ENCODE data around the gene ADGRA1. TPM values are rescaled to one million over a fixed set of nuclear protein-coding genes. Genes with fewer than 3 reads are reported as not detected.
"Not testable (repeated sequence)": the region's sequence is repeated elsewhere in the genome, so short reads cannot be mapped to it uniquely, and the experiment has no call there.

The ADGRA1 gene
- total RNA-seq, 2 experiments from 2014 or later, result not detected

DNA sequence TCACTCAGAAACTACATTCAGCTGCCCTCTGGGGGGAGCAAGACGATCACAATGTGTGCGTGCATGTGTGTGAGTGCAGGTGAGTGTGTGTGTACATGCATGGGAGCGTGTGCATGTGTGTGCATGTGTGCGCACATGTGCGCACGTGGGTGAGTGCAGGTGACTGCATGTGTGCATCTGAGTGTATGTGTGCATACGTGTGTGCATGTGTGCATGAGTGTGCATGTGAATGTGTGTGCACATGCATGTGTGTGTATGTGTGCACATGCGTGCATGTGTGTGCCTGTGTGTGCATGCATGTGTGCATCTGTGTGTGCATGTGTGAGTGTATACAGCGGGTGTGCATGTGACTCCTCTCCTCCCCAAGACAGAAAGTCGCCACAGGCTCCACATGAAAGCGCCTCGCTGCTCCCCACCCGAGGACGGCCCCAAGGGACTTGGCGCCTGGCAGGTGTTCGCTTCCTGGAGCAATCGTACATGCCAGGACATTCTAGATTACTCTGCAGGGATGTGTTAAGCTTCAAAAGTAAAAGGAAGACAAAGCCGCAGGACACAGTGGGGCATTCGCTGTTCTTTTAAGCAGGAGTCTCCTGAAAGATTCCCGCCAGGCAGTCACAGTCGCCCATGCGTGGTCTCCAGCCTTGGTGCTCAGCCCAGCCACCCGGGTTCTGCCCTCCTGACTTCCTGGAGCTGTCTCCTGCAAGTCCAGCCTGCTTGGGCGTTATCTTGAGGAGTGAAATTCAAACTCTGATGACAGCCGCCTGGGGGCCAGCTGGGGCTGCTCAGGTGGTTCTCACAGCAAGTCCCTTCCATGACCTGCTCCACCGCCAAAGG lies 42.0 kb upstream of the ADGRA1 start:
- DNase-seq (no peak), ATAC-seq (no peak)
- no peaks in the 10 kb centered on the region for H3K9me3 Mint-ChIP-seq (ENCODE audit: low read depth)
- H3K27ac Mint-ChIP-seq, result no peak overlapping the region
- intact Hi-C loops (cut with DNase I, micrococcal nuclease), result no loop called here
- H3K36me3 Mint-ChIP-seq (ENCODE audit: low read depth), result no peaks in the 10 kb centered on the region
- H3K27me3 Mint-ChIP-seq, result peaks cover 1% of the 10 kb centered on the region
- POLR2A ChIA-PET, result no interaction called here
- no peak overlapping the region for H3K4me3 Mint-ChIP-seq
- no peaks in the 10 kb centered on the region for H3K4me1 Mint-ChIP-seq
- CTCF ChIA-PET, result interaction anchor here (0.6 kb wide), 1 partner anchor 146 kb away, joined by 3 read pairs; no protein-coding TSS in a partner anchor

DNA sequence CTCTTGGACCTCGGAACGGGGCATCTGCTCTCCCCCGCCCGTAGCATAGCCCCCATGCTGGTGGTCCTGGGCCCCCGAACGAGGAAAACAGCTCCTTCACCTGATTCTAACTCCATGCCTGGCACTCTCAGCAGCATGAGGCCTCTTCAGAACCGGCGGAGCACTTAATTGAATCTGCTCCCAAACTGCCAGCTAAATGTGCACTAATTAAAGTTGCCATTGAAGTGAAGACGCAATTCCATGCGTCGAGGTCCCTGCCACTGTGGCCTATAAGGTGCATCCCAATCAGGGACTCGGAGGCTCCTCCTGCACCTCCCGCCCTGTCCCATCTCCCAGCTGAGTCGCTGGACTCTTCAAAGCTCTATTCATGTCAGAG lies 41.3 kb upstream of the ADGRA1 start:
- ChIA-PET POLR2A (no interaction called here), CTCF (no interaction called here)
- no peak overlapping the region for H3K4me3 Mint-ChIP-seq
- H3K27ac Mint-ChIP-seq, result no peak overlapping the region
- no peaks in the 10 kb centered on the region for H3K36me3 Mint-ChIP-seq (ENCODE audit: low read depth)
- no peaks in the 10 kb centered on the region for H3K27me3 Mint-ChIP-seq
- ATAC-seq (no peak), DNase-seq (no peak)
- intact Hi-C loops (cut with DNase I, micrococcal nuclease), result no loop called here
- H3K4me1 Mint-ChIP-seq, result no peaks in the 10 kb centered on the region
- no peaks in the 10 kb centered on the region for H3K9me3 Mint-ChIP-seq (ENCODE audit: low read depth)

DNA sequence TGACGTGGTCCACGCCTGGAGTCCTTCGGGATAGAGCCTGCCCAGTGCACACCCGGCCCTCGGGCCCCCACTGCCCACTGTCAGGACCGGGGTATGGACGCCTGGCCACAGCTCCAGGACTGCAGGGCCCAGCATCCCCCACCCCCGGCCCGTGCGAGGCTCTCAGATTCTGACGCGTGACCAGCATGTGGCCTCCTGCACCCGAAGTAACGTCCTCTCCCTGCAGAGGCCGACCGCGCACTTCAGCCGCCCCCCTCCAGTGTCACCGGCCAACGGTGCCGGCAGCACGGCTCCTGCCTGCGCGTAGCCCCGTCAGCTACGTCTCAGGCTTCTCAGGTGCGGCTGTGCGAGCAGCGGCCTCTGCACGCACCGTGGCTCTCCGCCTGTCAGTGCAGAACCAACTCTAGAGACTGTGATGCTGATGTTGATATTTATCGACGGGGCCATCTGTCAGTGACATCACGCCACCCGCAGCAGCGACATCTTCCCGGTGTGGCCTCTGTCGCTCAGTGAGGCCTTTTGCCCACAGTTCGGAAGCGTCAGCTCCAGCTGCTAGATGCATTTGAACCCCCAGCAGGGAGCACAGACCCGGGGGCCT lies 40.1 kb upstream of the ADGRA1 start:
- no peak overlapping the region for H3K27ac Mint-ChIP-seq
- ChIA-PET CTCF (no interaction called here), POLR2A (no interaction called here)
- no peak overlapping the region for H3K4me3 Mint-ChIP-seq
- H3K4me1 Mint-ChIP-seq, result no peaks in the 10 kb centered on the region
- DNase-seq (no peak), ATAC-seq (no peak)
- H3K27me3 Mint-ChIP-seq, result no peaks in the 10 kb centered on the region
- no peaks in the 10 kb centered on the region for H3K36me3 Mint-ChIP-seq (ENCODE audit: low read depth)
- no peaks in the 10 kb centered on the region for H3K9me3 Mint-ChIP-seq (ENCODE audit: low read depth)
- intact Hi-C loops (cut with DNase I, micrococcal nuclease), result no loop called here

DNA sequence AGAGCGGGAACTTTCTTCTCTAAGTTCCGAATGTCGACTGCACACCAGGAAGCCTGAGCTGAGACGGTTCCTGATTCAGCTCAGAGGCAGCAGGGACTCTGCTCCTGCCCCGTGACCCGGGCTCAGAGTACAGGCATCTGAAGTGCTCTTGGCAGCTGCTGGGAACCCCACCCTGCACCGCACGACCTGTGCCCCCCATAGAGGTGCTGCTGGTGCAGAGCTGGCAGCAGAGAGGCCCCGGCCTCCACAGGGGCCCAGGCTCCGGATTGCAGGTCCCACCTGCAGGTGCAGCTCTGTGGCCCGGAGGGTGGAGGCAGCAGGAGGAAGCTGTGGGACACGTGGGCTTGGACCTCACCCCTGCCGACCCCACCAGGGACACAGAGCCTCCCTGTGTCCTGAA lies 39.5 kb upstream of the ADGRA1 start:
- Mint-ChIP-seq H3K4me1 (no peaks in the 10 kb centered on the region), H3K9me3 (ENCODE audit: low read depth) (no peaks in the 10 kb centered on the region), H3K27me3 (no peaks in the 10 kb centered on the region), H3K4me3 (no peak overlapping the region), H3K36me3 (ENCODE audit: low read depth) (no peaks in the 10 kb centered on the region), H3K27ac (no peak overlapping the region)
- DNase-seq (no peak), ATAC-seq (no peak)
- ChIA-PET POLR2A (no interaction called here), CTCF (interaction anchor here (0.6 kb wide), 1 partner anchor 140 kb away, joined by 3 read pairs; no protein-coding TSS in a partner anchor)
- intact Hi-C loops (cut with DNase I, micrococcal nuclease), result no loop called here

DNA sequence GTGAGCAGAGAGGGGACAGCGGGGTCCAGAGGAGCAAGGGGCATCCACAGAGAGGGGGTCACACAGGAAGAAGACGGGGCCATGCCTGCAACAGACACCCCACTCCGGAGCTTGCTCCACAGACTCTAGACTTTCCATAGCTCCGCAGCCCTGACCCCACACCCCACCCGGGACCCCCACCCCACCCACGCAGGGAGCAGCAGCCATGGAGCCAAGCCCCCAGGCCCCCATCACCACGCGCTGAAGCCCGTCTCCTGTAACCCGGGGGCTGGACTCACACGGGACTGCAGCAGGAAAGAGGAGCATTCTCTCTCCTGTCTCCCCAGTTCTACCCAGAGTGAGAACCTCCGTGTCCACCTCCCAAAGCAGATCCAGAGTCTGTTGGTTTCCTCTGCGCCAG lies 38.8 kb upstream of the ADGRA1 start:
- CTCF ChIA-PET, result interaction anchor here (0.6 kb wide), 1 partner anchor 141 kb away, joined by 3 read pairs; no protein-coding TSS in a partner anchor
- H3K4me3 Mint-ChIP-seq, result no peak overlapping the region

DNA sequence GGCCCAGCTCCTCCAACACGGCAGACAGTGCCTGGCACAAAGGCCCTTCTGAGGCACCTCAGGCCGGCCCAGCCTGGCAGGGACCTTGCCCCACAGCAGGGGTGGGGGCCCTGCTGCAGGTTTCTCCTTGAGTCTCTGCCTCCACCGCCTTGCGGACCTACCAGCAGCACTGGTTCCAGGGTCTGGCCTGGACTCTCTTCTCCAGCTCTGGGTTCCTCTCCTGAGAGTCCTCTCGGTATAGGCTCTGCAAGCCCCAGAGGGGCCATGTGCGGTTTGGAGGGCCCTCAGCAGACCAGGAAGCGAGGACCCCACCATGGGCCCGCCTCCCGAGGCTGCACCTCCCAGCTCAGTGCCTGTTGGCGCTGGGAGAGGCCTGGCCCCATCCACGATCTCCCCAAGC lies 38.1 kb upstream of the ADGRA1 start:
- no peaks in the 10 kb centered on the region for H3K27me3 Mint-ChIP-seq
- ChIA-PET CTCF (no interaction called here), POLR2A (no interaction called here)
- H3K9me3 Mint-ChIP-seq (ENCODE audit: low read depth), result no peaks in the 10 kb centered on the region
- H3K4me3 Mint-ChIP-seq, result no peak overlapping the region
- ATAC-seq (no peak), DNase-seq (no peak)
- intact Hi-C loops (cut with DNase I, micrococcal nuclease), result no loop called here
- no peaks in the 10 kb centered on the region for H3K4me1 Mint-ChIP-seq
- H3K27ac Mint-ChIP-seq, result no peak overlapping the region
- H3K36me3 Mint-ChIP-seq (ENCODE audit: low read depth), result no peaks in the 10 kb centered on the region

More for the DNA sequence above, 38.8 kb upstream of the ADGRA1 start:
- intact Hi-C loops (cut with DNase I, micrococcal nuclease), result no loop called here
- no peak for ATAC-seq
- Mint-ChIP-seq H3K4me1 (no peaks in the 10 kb centered on the region), H3K36me3 (ENCODE audit: low read depth) (no peaks in the 10 kb centered on the region), H3K27me3 (no peaks in the 10 kb centered on the region), H3K27ac (no peak overlapping the region), H3K9me3 (ENCODE audit: low read depth) (no peaks in the 10 kb centered on the region)
- POLR2A ChIA-PET, result no interaction called here
- DNase-seq, result no peak

DNA sequence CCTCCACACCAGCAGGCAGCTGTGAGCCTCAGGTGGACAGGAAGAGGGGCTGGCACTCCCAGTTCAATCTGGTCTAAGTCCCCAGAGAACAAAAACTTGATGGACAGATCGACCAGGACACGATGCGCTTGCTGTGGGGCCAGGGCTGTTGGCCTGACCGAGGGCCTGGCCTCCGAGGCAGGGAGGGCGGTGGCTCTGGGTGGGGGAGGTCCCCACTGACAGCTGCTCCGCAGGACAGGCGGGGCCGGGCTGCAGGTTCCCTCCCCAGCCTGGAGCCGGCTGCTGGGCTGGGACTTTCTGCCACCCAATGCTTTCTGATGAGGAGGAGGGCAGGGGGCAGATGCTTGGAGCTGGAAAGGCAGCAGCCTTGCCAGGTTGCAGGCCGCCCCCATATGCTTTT lies 37.4 kb upstream of the ADGRA1 start:
- POLR2A ChIA-PET, result no interaction called here
- intact Hi-C loops (cut with DNase I, micrococcal nuclease), result no loop called here
- Mint-ChIP-seq H3K9me3 (ENCODE audit: low read depth) (no peaks in the 10 kb centered on the region), H3K27ac (no peak overlapping the region), H3K36me3 (ENCODE audit: low read depth) (no peaks in the 10 kb centered on the region), H3K4me1 (no peaks in the 10 kb centered on the region), H3K27me3 (no peaks in the 10 kb centered on the region), H3K4me3 (no peak overlapping the region)
- DNase-seq (no peak), ATAC-seq (no peak)
- CTCF ChIA-PET, result no interaction called here

DNA sequence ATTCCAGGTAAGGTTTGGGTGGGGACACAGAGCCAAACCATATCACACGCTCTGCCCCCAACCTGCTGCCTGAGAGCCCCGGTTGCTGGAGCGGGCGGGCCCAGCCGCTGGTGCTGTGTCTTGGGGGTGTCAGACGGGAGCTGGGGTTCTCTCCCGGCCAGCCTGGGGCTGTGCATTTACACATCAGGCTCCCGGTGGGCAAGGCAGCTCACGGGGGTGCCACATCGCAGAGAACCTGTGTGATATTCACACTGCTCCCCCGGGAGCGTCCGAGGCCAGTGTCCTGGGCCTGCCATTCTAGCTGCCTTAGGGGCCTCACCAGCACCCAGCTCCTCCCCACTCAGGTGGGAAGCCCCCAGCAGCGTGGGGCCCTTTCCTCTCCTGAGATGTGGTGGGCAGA lies 35.6 kb upstream of the ADGRA1 start:
- intact Hi-C loops (cut with DNase I, micrococcal nuclease), result no loop called here
- H3K9me3 Mint-ChIP-seq (ENCODE audit: low read depth), result no peaks in the 10 kb centered on the region
- H3K27ac Mint-ChIP-seq, result no peak overlapping the region
- H3K27me3 Mint-ChIP-seq, result no peaks in the 10 kb centered on the region
- no peak overlapping the region for H3K4me3 Mint-ChIP-seq
- H3K4me1 Mint-ChIP-seq, result no peaks in the 10 kb centered on the region
- DNase-seq, result no peak
- H3K36me3 Mint-ChIP-seq (ENCODE audit: low read depth), result no peaks in the 10 kb centered on the region
- ChIA-PET CTCF (no interaction called here), POLR2A (no interaction called here)
- no peak for ATAC-seq

DNA sequence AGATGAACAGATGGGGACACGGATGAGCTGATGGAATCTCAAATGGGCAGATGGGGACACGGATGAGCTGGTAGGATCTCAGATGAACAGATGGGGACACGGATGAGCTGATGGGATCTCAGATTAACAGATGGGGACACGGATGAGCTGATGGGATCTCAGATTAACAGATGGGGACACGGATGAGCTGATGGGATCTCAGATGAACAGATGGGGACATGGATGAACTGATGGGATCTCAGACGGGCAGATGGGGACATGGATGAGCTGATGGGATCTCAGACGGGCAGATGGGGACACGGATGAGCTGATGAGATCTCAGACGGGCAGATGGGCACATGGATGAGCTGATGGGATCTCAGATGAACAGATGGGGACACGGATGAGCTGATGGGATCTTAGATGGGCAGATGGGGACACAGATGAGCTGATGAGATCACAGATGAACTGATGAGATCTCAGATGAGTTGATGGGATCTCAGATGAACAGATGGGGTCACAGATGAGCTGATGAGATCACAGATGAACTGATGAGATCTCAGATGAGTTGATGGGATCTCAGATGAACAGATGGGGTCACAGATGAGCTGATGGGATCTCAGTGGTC lies 34.1 kb upstream of the ADGRA1 start:
- H3K27ac Mint-ChIP-seq; H3K4me3 Mint-ChIP-seq; POLR2A ChIA-PET; H3K9me3 Mint-ChIP-seq (ENCODE audit: low read depth); H3K4me1 Mint-ChIP-seq; H3K36me3 Mint-ChIP-seq (ENCODE audit: low read depth); DNase-seq; intact Hi-C loops (cut with DNase I, micrococcal nuclease); ATAC-seq; H3K27me3 Mint-ChIP-seq: not testable (repeated sequence)
- CTCF ChIA-PET, result interaction anchor here (0.9 kb wide), 1 partner anchor 150 kb away, joined by 3 read pairs; no protein-coding TSS in a partner anchor

DNA sequence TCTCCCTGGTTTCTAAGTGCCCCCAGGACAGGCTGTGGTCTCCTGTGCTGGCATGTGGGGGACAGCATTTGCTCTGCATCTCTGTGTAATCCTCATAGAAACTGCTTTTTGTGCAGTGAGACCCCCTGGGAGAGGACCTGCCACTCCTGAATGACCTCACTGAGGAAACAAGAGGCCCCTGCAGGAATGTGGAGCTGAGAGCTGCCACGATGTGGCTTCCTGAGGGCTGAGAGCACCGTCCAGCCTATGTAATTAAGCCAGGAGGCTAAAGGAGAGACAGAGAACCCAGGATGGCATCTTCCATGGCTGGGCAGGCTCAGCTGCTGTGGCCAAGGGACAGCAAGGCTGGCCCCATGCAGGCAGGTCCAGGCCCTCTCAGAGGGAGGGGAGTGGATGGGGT lies 32.3 kb upstream of the ADGRA1 start:
- H3K4me3 Mint-ChIP-seq, result no peak overlapping the region
- H3K36me3 Mint-ChIP-seq (ENCODE audit: low read depth), result no peaks in the 10 kb centered on the region
- H3K9me3 Mint-ChIP-seq (ENCODE audit: low read depth), result no peaks in the 10 kb centered on the region
- no peak for DNase-seq
- CTCF ChIA-PET, result no interaction called here
- intact Hi-C loops (cut with DNase I, micrococcal nuclease), result no loop called here
- no peak overlapping the region for H3K27ac Mint-ChIP-seq
- H3K4me1 Mint-ChIP-seq, result peaks cover 9% of the 10 kb centered on the region
- H3K27me3 Mint-ChIP-seq, result no peaks in the 10 kb centered on the region
- POLR2A ChIA-PET, result no interaction called here
- ATAC-seq, result no peak

DNA sequence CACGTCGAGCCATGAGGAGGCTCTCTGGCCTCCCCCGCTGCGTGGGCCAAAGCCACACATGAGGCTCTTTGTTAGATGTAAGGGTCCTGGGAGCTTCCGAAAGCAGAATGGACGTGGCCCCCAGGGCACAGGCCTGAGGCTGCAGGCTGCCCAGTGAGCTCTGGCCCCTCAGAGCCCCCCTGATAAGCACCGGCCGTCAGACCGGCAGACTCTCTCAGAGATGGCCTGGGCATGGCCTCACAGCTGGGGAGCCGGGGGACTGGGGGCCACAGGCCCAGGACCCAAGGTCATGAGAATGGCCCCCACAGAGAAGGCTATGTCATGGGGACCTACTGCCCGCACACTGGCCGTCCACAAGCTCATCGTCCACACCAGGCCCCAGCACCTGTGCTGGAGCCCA lies 31.7 kb upstream of the ADGRA1 start:
- H3K36me3 Mint-ChIP-seq (ENCODE audit: low read depth), result no peaks in the 10 kb centered on the region
- H3K9me3 Mint-ChIP-seq (ENCODE audit: low read depth), result no peaks in the 10 kb centered on the region
- no peaks in the 10 kb centered on the region for H3K27me3 Mint-ChIP-seq
- DNase-seq (no peak), ATAC-seq (no peak)
- H3K27ac Mint-ChIP-seq, result no peak overlapping the region
- POLR2A ChIA-PET, result no interaction called here
- intact Hi-C loops (cut with DNase I, micrococcal nuclease), result no loop called here
- peaks cover 9% of the 10 kb centered on the region for H3K4me1 Mint-ChIP-seq
- H3K4me3 Mint-ChIP-seq, result no peak overlapping the region
- CTCF ChIA-PET, result no interaction called here

DNA sequence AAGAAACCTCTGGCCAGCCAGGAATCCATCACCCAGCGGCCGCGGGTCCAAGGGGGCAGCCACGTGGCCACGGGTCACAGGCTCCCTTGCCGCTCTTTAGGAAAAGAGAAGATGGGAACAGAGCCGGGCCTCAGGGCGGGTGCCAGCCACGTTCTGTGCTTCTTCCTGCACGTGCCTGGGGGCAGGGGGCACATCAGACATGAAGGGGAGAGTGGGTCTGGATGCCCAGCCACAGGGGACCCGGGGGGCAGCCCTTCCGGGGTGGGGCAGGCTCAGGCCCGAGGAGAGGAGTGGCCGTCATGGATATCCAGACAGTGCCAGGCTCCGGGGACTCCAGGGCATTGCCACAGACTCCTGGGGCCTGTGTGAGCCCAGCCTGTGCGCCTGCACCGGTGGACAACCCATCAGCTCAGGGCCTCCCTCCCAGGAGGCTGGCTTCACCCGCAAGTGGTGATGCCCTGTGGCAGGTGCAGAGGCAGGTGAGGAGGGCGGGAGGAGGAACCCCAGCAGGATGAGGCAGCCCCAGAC lies 31.0 kb upstream of the ADGRA1 start:
- no peaks in the 10 kb centered on the region for H3K36me3 Mint-ChIP-seq (ENCODE audit: low read depth)
- DNase-seq (no peak), ATAC-seq (no peak)
- CTCF ChIA-PET, result no interaction called here
- intact Hi-C loops (cut with DNase I, micrococcal nuclease), result no loop called here
- H3K27me3 Mint-ChIP-seq, result no peaks in the 10 kb centered on the region
- peaks cover 9% of the 10 kb centered on the region for H3K4me1 Mint-ChIP-seq
- H3K4me3 Mint-ChIP-seq, result no peak overlapping the region
- POLR2A ChIA-PET, result no interaction called here
- no peak overlapping the region for H3K27ac Mint-ChIP-seq
- no peaks in the 10 kb centered on the region for H3K9me3 Mint-ChIP-seq (ENCODE audit: low read depth)

Measured in activated CD4-positive, alpha-beta T cell treated with anti-CD3 and anti-CD28 coated beads for 36 hours (primary cell).